H9 (cell line): ENCODE measurements around the gene CELF4. TPM values are rescaled to one million over a fixed set of nuclear protein-coding genes. Genes with fewer than 3 reads are reported as not detected.

Source experiments
- DNase-seq: peaks from one replicate; pipeline ENCODE4 v3.0.0-alpha.2; 2017
- H2AFZ ChIP-seq: one replicate; pipeline ENCODE4 v1.6.1; 2013; ENCODE audit warnings: mild to moderate bottlenecking, low read length, control low read depth, moderate library complexity
- H2AK5ac ChIP-seq: 2 replicates; pipeline ENCODE4 v1.6.1; 2013; ENCODE audit warnings: low read length, control low read depth, mixed read lengths; ENCODE audit not compliant: insufficient read length
- H2BK120ac ChIP-seq: one replicate; pipeline ENCODE4 v1.6.1; 2013; ENCODE audit warnings: low read depth, mild to moderate bottlenecking, low read length, control low read depth, inconsistent platforms; ENCODE audit not compliant: poor library complexity, severe bottlenecking
- H2BK12ac ChIP-seq: 2 replicates; pipeline ENCODE4 v1.6.1; 2013; ENCODE audit warnings: low read length, control low read depth, mixed read lengths, low read depth; ENCODE audit not compliant: insufficient read length
- H2BK15ac ChIP-seq: 2 replicates; pipeline ENCODE4 v1.6.1; 2013; ENCODE audit warnings: low read depth, low read length, control low read depth
- H2BK20ac ChIP-seq: one replicate; pipeline ENCODE4 v1.6.1; 2013; ENCODE audit warnings: low read depth, mild to moderate bottlenecking, low read length, control low read depth, inconsistent platforms; ENCODE audit not compliant: poor library complexity, severe bottlenecking
- H2BK5ac ChIP-seq: 2 replicates; pipeline ENCODE4 v1.6.1; 2013; ENCODE audit warnings: low read length, control low read depth, mixed read lengths; ENCODE audit not compliant: insufficient read length
- H3K14ac ChIP-seq: 2 replicates; pipeline ENCODE4 v1.6.1; 2013; ENCODE audit warnings: low read length, control low read depth; ENCODE audit not compliant: insufficient read depth
- H3K18ac ChIP-seq: 2 replicates; pipeline ENCODE4 v1.6.1; 2013; ENCODE audit warnings: low read depth, mild to moderate bottlenecking, mixed read lengths, low read length, control low read depth; ENCODE audit not compliant: insufficient read length
- H3K23ac ChIP-seq: 2 replicates; pipeline ENCODE4 v1.6.1; 2013; ENCODE audit warnings: low read length, control low read depth, mixed read lengths, low read depth; ENCODE audit not compliant: insufficient read length
- H3K23me2 ChIP-seq: 2 replicates; pipeline ENCODE4 v1.6.1; 2013; ENCODE audit warnings: low read depth, mild to moderate bottlenecking, mixed read lengths, low read length, control low read depth; ENCODE audit not compliant: insufficient read length, poor library complexity, severe bottlenecking
- H3K27ac ChIP-seq: 2 replicates; pipeline ENCODE4 v1.5.1; 2013; ENCODE audit warnings: low read length, control low read depth, mixed read lengths, low read depth; ENCODE audit not compliant: insufficient read length
- H3K27me3 ChIP-seq: 2 replicates; pipeline ENCODE4 v1.6.1; 2013; ENCODE audit warnings: low read length, control low read depth, inconsistent platforms; ENCODE audit not compliant: insufficient read depth
- H3K4ac ChIP-seq: 2 replicates; pipeline ENCODE4 v1.6.1; 2013; ENCODE audit warnings: low read depth, mild to moderate bottlenecking, control low read depth, inconsistent platforms, low read length, moderate library complexity
- H3K4me1 ChIP-seq: 2 replicates; pipeline ENCODE4 v1.6.1; 2013; ENCODE audit warnings: low read length, control low read depth, inconsistent platforms; ENCODE audit not compliant: insufficient read depth
- H3K4me2 ChIP-seq: 2 replicates; pipeline ENCODE4 v1.6.1; 2013; ENCODE audit warnings: low read length, control low read depth, mixed read lengths; ENCODE audit not compliant: insufficient read length, insufficient read depth
- H3K56ac ChIP-seq: 2 replicates; pipeline ENCODE4 v1.6.1; 2013; ENCODE audit warnings: low read depth, mild to moderate bottlenecking, mixed read lengths, low read length, control low read depth; ENCODE audit not compliant: insufficient read length
- H3K79me1 ChIP-seq: 2 replicates; pipeline ENCODE4 v1.6.1; 2013; ENCODE audit warnings: low read depth, mild to moderate bottlenecking, moderate library complexity, low read length, control low read depth, inconsistent platforms; ENCODE audit not compliant: insufficient read depth, poor library complexity, severe bottlenecking
- H3K79me2 ChIP-seq: 2 replicates; pipeline ENCODE4 v1.6.1; 2013; ENCODE audit warnings: low read length, control low read depth, inconsistent platforms; ENCODE audit not compliant: insufficient read depth
- H3K9ac ChIP-seq: 2 replicates; pipeline ENCODE4 v1.6.1; 2013; ENCODE audit warnings: low read length, control low read depth, mixed read lengths; ENCODE audit not compliant: insufficient read length; ENCODE audit errors: extremely low read depth
- H3K9me3 ChIP-seq: one replicate; pipeline ENCODE4 v1.6.1; 2013; ENCODE audit warnings: low read depth, low read length, inconsistent platforms; ENCODE audit not compliant: control insufficient read depth
- H3T11ph ChIP-seq: one replicate; pipeline ENCODE4 v1.6.1; 2013; ENCODE audit warnings: mild to moderate bottlenecking, low read length, control low read depth, inconsistent platforms
- H4K20me1 ChIP-seq: one replicate; pipeline ENCODE4 v1.6.1; 2013; ENCODE audit not compliant: control insufficient read depth, insufficient read length, insufficient read depth
- H4K5ac ChIP-seq: 2 replicates; pipeline ENCODE4 v1.6.1; 2013; ENCODE audit warnings: low read depth, mild to moderate bottlenecking, mixed read lengths, low read length, control low read depth; ENCODE audit not compliant: insufficient read length
- H4K8ac ChIP-seq: replicated peaks from 2 replicates; pipeline ENCODE4 v1.6.1; 2013; ENCODE audit warnings: low read length, control low read depth, mixed read lengths, low read depth; ENCODE audit not compliant: insufficient read length
- H4K91ac ChIP-seq: 2 replicates; pipeline ENCODE4 v1.6.1; 2013; ENCODE audit warnings: low read depth, mild to moderate bottlenecking, moderate library complexity, mixed read lengths, low read length, control low read depth; ENCODE audit not compliant: insufficient read length
- H3K27ac Mint-ChIP-seq, 3 experiments: 2 replicates in 2 of 3; 3 replicates in 1 of 3; pipeline ENCODE4 v1.8.0; 2020 to 2021; ENCODE audit warnings: mixed read lengths in 3 of 3, mild to moderate bottlenecking in 1 of 3, moderate library complexity in 1 of 3
- H3K27me3 Mint-ChIP-seq: 2 replicates; pipeline ENCODE4 v1.8.0; 2021; ENCODE audit warnings: low read depth, mild to moderate bottlenecking, moderate library complexity, mixed read lengths
- H3K36me3 Mint-ChIP-seq, 3 experiments: 2 replicates in 2 of 3; 3 replicates in 1 of 3; pipeline ENCODE4 v1.8.0; 2020 to 2021; ENCODE audit warnings: low read depth in 3 of 3, mixed read lengths in 3 of 3; ENCODE audit not compliant: insufficient read depth in 1 of 3
- H3K4me1 Mint-ChIP-seq, 2 experiments: 2 replicates each; pipeline ENCODE4 v1.8.0; 2020; ENCODE audit warnings: mixed read lengths in 2 of 2
- H3K4me3 Mint-ChIP-seq, 2 experiments: 2 replicates in 1 of 2; 3 replicates in 1 of 2; pipeline ENCODE4 v1.8.0; 2020 to 2021; ENCODE audit warnings: mild to moderate bottlenecking in 2 of 2, mixed read lengths in 2 of 2, moderate library complexity in 1 of 2
- H3K9me3 Mint-ChIP-seq, 2 experiments: 2 replicates in 1 of 2; 3 replicates in 1 of 2; pipeline ENCODE4 v1.8.0; 2020; ENCODE audit warnings: mild to moderate bottlenecking in 2 of 2, mixed read lengths in 2 of 2, moderate library complexity in 1 of 2
- CTCF ChIP-seq: fragments of 200-600 bp; sonication (generic); conservative IDR thresholded peaks from 3 replicates; pipeline ENCODE4 v1.8.0; 2021; ENCODE audit warnings: antibody characterized with exemption, mild to moderate bottlenecking
- WGBS: extraction: QIAGEN DNeasy Blood & Tissue Kit; methylation state at CpG from one replicate; pipeline ENCODE4 v1.1.7; 2013; ENCODE audit warnings: missing lambda C conversion rate, low lambda C conversion rate, mixed read lengths; ENCODE audit not compliant: insufficient read length; ENCODE audit errors: extremely low coverage; 5-methylcytosine and 5-hydroxymethylcytosine counted together
- total RNA-seq: library from RNA; stranded (reverse); gene quantifications from 2 replicates; pipeline ENCODE4 v1.2.1, GENCODE V29; 2021

The CELF4 gene
- total RNA-seq, 1 experiment from 2014 or later: 1.1 TPM

GRCh38 chr18:37424507-37424906 lies 141.1 kb downstream of the CELF4 start:
- Histone ChIP-seq H3K79me1 (no peaks in the 10 kb centered on the region), H3K56ac (no peak overlapping the region), H2AK5ac (no peak overlapping the region), H3K79me2 (no peaks in the 10 kb centered on the region), H4K20me1 (no peaks in the 10 kb centered on the region), H3K18ac (no peak overlapping the region), H3K23ac (no peak overlapping the region), H3K23me2 (no peaks in the 10 kb centered on the region), H3K9ac (no peak overlapping the region), H2BK120ac (no peak overlapping the region), H3K4ac (no peak overlapping the region), H3K27ac (no peak overlapping the region), H2BK15ac (no peak overlapping the region), H3K14ac (no peak overlapping the region), H3K4me1 (no peaks in the 10 kb centered on the region), H4K91ac (no peak overlapping the region), H4K8ac (no peak overlapping the region), H3K27me3 (no peaks in the 10 kb centered on the region), H3T11ph (no peak overlapping the region), H2BK12ac (no peak overlapping the region), H3K4me2 (no peak overlapping the region), H3K9me3 (no peaks in the 10 kb centered on the region), H2BK5ac (no peak overlapping the region), H2BK20ac (no peak overlapping the region), H4K5ac (no peak overlapping the region), H2AFZ (no peak overlapping the region)
- Mint-ChIP-seq H3K27me3 (peaks cover 10% of the 10 kb centered on the region), H3K4me3 (no peak overlapping the region), H3K36me3 (no peaks in the 10 kb centered on the region; a peak in 2 of 7 replicates), H3K27ac (no peak overlapping the region), H3K4me1 (peaks cover 24 to 27% of the 10 kb centered on the region in 2 experiments), H3K9me3 (no peaks in the 10 kb centered on the region)
- TF ChIP-seq CTCF: no peak
- WGBS: no CpG with 5 or more reads among the region's 4 CpGs
- DNase-seq: no peak
